K562 (cell line): ENCODE measurements around the gene RNF41. TPM values are rescaled to one million over a fixed set of nuclear protein-coding genes. Genes with fewer than 3 reads are reported as not detected.

Source experiments
- ATAC-seq: fragments of 200-7000 bp; cut with Tn5 transposase; 3 replicates; pipeline ENCODE4 v1.9.1; 2020; ENCODE audit warnings: moderate library complexity
- BruUV-seq: library from RNA; stranded (reverse); fragments of 400-500 nt; replicated peaks from 2 replicates; lab custom pipeline; 2021; lab: Mats Ljungman, UMichigan
- CTCF ChIA-PET: fragments of 300-600 bp; formaldehyde crosslinking; extraction: SDS; loops from one replicate; lab custom pipeline; 2021; ENCODE audit warnings: low intra/inter-chr PET ratio; lab: Yijun Ruan, JAX
- POLR2A ChIA-PET: fragments of 300-600, 350-650 bp; sonication (Branson Sonifier 250); formaldehyde crosslinking; extraction: SDS; loops from one replicate; lab custom pipeline; 2021; ENCODE audit warnings: antibody characterized with exemption, inconsistent platforms; lab: Yijun Ruan, JAX
- DNase-seq, 4 experiments: peaks; one replicate each; pipeline versions ENCODE4 v3.0.0 to v3.0.0-alpha.2; 2011 to 2018; ENCODE audit warnings: low spot score in 3 of 4, mixed read lengths in 3 of 4; ENCODE audit errors: extremely low read depth in 1 of 4
- FAIRE-seq: peaks from 2 replicates; lab custom pipeline; 2011; peaks lifted over from hg19 to GRCh38; lab: Jason Lieb, UNC
- H2AFZ ChIP-seq: 2 replicates; pipeline ENCODE4 v1.6.0; 2011; ENCODE audit warnings: low read depth, low read length, control low read depth, inconsistent platforms
- H3K27ac ChIP-seq: fragments of 200-600 bp; 3 replicates; pipeline ENCODE4 v1.8.0; 2011; ENCODE audit warnings: low read depth, mild to moderate bottlenecking, control low read depth, inconsistent platforms, low read length, moderate library complexity, mixed read lengths; ENCODE audit errors: extremely low read depth
- H3K27me3 ChIP-seq, 2 experiments: fragments of 300-600 bp in 1 of 2; 2 replicates in 1 of 2; 3 replicates in 1 of 2; pipeline versions ENCODE4 v1.6.0 to v1.8.0; 2011; ENCODE audit warnings: inconsistent platforms in 2 of 2, low read length in 2 of 2, mild to moderate bottlenecking in 1 of 2, mixed read lengths in 1 of 2, moderate library complexity in 1 of 2; ENCODE audit not compliant: control insufficient read depth in 2 of 2, insufficient read depth in 2 of 2
- H3K36me3 ChIP-seq: fragments of 300-600 bp; 3 replicates; pipeline ENCODE4 v1.8.0; 2011; ENCODE audit warnings: mild to moderate bottlenecking, low read length, inconsistent platforms; ENCODE audit not compliant: control insufficient read depth, insufficient read depth
- H3K4me1 ChIP-seq, 2 experiments: fragments of 200-600 bp in 1 of 2; replicated peaks in 1 of 2; 2 replicates in 1 of 2; 3 replicates in 1 of 2; pipeline versions ENCODE4 v1.5.1 to v1.8.0; 2011; ENCODE audit warnings: inconsistent platforms in 2 of 2, low read length in 2 of 2, mild to moderate bottlenecking in 1 of 2, mixed read lengths in 1 of 2, moderate library complexity in 1 of 2; ENCODE audit not compliant: control insufficient read depth in 2 of 2, insufficient read depth in 2 of 2
- H3K4me2 ChIP-seq: 2 replicates; pipeline ENCODE4 v1.6.1; 2011; ENCODE audit warnings: low read length, control low read depth, inconsistent platforms, mixed read lengths; ENCODE audit not compliant: insufficient read depth
- H3K4me3 ChIP-seq: fragments of 200-600 bp; sonication (generic), shearing (Covaris generic); 2 replicates; pipeline ENCODE4 v1.5.1; 2016; ENCODE audit warnings: control low read depth, inconsistent platforms
- H3K79me2 ChIP-seq: fragments of 200-600 bp; 3 replicates; pipeline ENCODE4 v1.8.0; 2011; ENCODE audit warnings: low read length, inconsistent platforms; ENCODE audit not compliant: control insufficient read depth, insufficient read depth
- H3K9ac ChIP-seq, 2 experiments: 2 replicates each; pipeline versions ENCODE4 v1.6.0 to v1.6.1; 2011; ENCODE audit warnings: low read depth in 2 of 2, low read length in 2 of 2, control low read depth in 1 of 2, inconsistent platforms in 1 of 2, mild to moderate bottlenecking in 1 of 2, mixed read lengths in 1 of 2; ENCODE audit not compliant: insufficient read depth in 1 of 2
- H3K9me1 ChIP-seq: one replicate; pipeline ENCODE4 v1.6.0; 2011; ENCODE audit warnings: inconsistent platforms, mild to moderate bottlenecking, low read length, moderate library complexity; ENCODE audit not compliant: control insufficient read depth, insufficient read depth
- H3K9me3 ChIP-seq: replicated peaks from 2 replicates; pipeline ENCODE4 v1.5.1; 2011; ENCODE audit warnings: low read depth, low read length, inconsistent platforms; ENCODE audit not compliant: control insufficient read depth, insufficient read depth
- H4K20me1 ChIP-seq: replicated peaks from 2 replicates; pipeline ENCODE4 v1.6.1; 2011; ENCODE audit warnings: low read length, inconsistent platforms, mixed read lengths; ENCODE audit not compliant: control insufficient read depth, insufficient read depth
- CHD1 ChIP-seq: fragments of 200-600 bp; sonication (generic); IDR thresholded peaks from one replicate; pipeline ENCODE4 v1.6.1; 2012; ENCODE audit warnings: mild to moderate bottlenecking, moderate library complexity, low read length, inconsistent platforms
- CREBBP ChIP-seq: IDR thresholded peaks from one replicate; pipeline ENCODE4 v1.6.1; 2012; ENCODE audit warnings: low read depth, mild to moderate bottlenecking, control low read depth, inconsistent platforms, low read length
- E2F4 ChIP-seq: sonication (generic); formaldehyde crosslinking; IDR thresholded peaks from 2 replicates; pipeline ENCODE4 v1.8.0; 2022; ENCODE audit warnings: mild to moderate bottlenecking, low read depth, missing genetic modification reagents
- FOSL1 ChIP-seq: fragments of 200-800 bp; sonication (Bioruptor generic); conservative IDR thresholded peaks from 2 replicates; pipeline ENCODE4 v1.6.1; 2016; ENCODE audit warnings: missing genetic modification characterization, missing compliant biosample characterization
- HDAC1 ChIP-seq, 2 experiments: fragments of 450-650 bp; IDR thresholded peaks; 2 replicates each; pipeline ENCODE4 v1.6.1; 2016 to 2017; ENCODE audit warnings: inconsistent platforms in 1 of 2, mild to moderate bottlenecking in 1 of 2, moderate library complexity in 1 of 2
- MYNN ChIP-seq, 2 experiments: sonication (generic); formaldehyde crosslinking in 1 of 2; IDR thresholded peaks; 2 replicates each; pipeline versions ENCODE4 v1.5.0 to v1.6.1; 2016 to 2020; ENCODE audit warnings: antibody characterized with exemption in 1 of 2, missing genetic modification reagents in 1 of 2
- PREB ChIP-seq: sonication (generic); formaldehyde crosslinking; IDR thresholded peaks from 2 replicates; pipeline ENCODE4 v1.8.1; 2023; ENCODE audit warnings: mild to moderate bottlenecking, missing genetic modification reagents
- TAF1 ChIP-seq: IDR thresholded peaks from 2 replicates; pipeline ENCODE4 v1.6.1; 2011; ENCODE audit warnings: mild to moderate bottlenecking, low read length, moderate library complexity; ENCODE audit not compliant: insufficient read depth, control insufficient read depth, severe bottlenecking; ENCODE audit errors: extremely low read depth
- ZFP30 ChIP-seq: fragments of 250-450 bp; sonication (Bioruptor Pico); IDR thresholded peaks from 2 replicates; pipeline ENCODE4 v1.8.0; 2022; ENCODE audit warnings: moderate library complexity, mild to moderate bottlenecking, inconsistent platforms, borderline replicate concordance
- ZNF253 ChIP-seq: fragments of 250-450 bp; sonication (Bioruptor Pico); conservative IDR thresholded peaks from 2 replicates; pipeline ENCODE4 v1.6.1; 2021; ENCODE audit warnings: mild to moderate bottlenecking
- ZNF316 ChIP-seq: fragments of 450-650 bp; IDR thresholded peaks from 2 replicates; pipeline ENCODE4 v1.6.1; 2016
- ZNF511 ChIP-seq: sonication (generic); formaldehyde crosslinking; IDR thresholded peaks from 2 replicates; pipeline ENCODE4 v1.8.0; 2022; ENCODE audit warnings: mild to moderate bottlenecking, missing genetic modification reagents
- WGBS: fragments of 100-300 bp; shearing (Covaris generic); methylation state at CpG from one replicate; pipeline ENCODE4 v1.1.6; 2016; ENCODE audit warnings: low coverage, mixed read lengths; ENCODE audit not compliant: insufficient coverage; ENCODE audit errors: missing lambda C conversion rate; 5-methylcytosine and 5-hydroxymethylcytosine counted together
- in situ Hi-C: fragments of 300-500 bp; cut with MboI; formaldehyde crosslinking; loops from 4 replicates; pipeline ENCODE4 v1.15.0; 2018; ENCODE audit warnings: inconsistent platforms, mixed read lengths
- intact Hi-C: fragments of 100-400 bp; cut with micrococcal nuclease; formaldehyde crosslinking; loops from 2 replicates; pipeline ENCODE4 v1.14.2; 2022
- polyA plus RNA-seq, 8 experiments: library from polyadenylated mRNA; depleted of rRNA in 4 of 8; stranded (reverse) in 5 of 8; unstranded in 3 of 8; fragments of >200 nt; fragmentation: Nextera tagmentation in 2 of 8; fragmentation: Illumina TruSeq in 1 of 8; extraction: Ambion mirVana in 2 of 8; extraction: Trizol in 1 of 8; gene quantifications; 2 replicates each; pipeline versions ENCODE4 v1.2.1 to v1.2.3, GENCODE V29; 2011 to 2014; ENCODE audit warnings: inconsistent platforms in 1 of 8, missing spikeins in 1 of 8
- total RNA-seq, 7 experiments: library from RNA; depleted of rRNA in 6 of 7; stranded (reverse); fragments of >200 nt in 6 of 7; fragmentation: Illumina TruSeq in 2 of 7; extraction: Trizol in 2 of 7; gene quantifications; 2 replicates each; pipeline versions ENCODE4 v1.2.1 to v1.2.3, GENCODE V29; 2011 to 2021; ENCODE audit warnings: low replicate concordance in 1 of 7

RNF41 gene
- total and polyA plus RNA-seq, 9 of the 15 experiments (the other 6 are each of a cell fraction or from before 2014, with no cell fraction given): 28.2 to 46.8 (median 33.8) TPM

- peaks cover 13 to 20% of the 10 kb centered on the region in 2 experiments; a peak in 4 of 5 replicates for H3K4me1 ChIP-seq
- no peaks in the 10 kb centered on the region for H3K9me3 ChIP-seq
- DNase-seq (no peak), ATAC-seq (no peak), FAIRE-seq (no peak)
- ChIA-PET CTCF (no interaction called here), POLR2A (interaction anchor here (1.2 kb wide), 1 partner anchor 10 kb away, joined by 3 read pairs; no protein-coding TSS in a partner anchor)
- H3K79me2 ChIP-seq: peaks cover 24% of the 10 kb centered on the region
- H3K9me1 ChIP-seq: no peaks in the 10 kb centered on the region
- H3K27ac ChIP-seq: no peak overlapping the region
- no peak for TF ChIP-seq CREBBP
- no peak for TF ChIP-seq ZNF511
- TF ChIP-seq TAF1: no peak
- intact Hi-C loops: loop anchor here (2.0 kb wide), 1 partner anchor 68 kb away; no protein-coding TSS in a partner anchor
- no peak overlapping the region for H3K9ac ChIP-seq
- 85% methylated on average over 7 of the region's 8 CpGs for WGBS
- in situ Hi-C loops: no loop called here
- H3K4me3 ChIP-seq: no peak overlapping the region
- no TSS peak for BruUV-seq
- H3K27me3 ChIP-seq: no peaks in the 10 kb centered on the region
- H3K4me2 ChIP-seq: no peak overlapping the region
- H4K20me1 ChIP-seq: peaks cover 6% of the 10 kb centered on the region
- peaks cover 18% of the 10 kb centered on the region; the same call in 2 of the 3 replicates for H3K36me3 ChIP-seq
- no peak overlapping the region for H2AFZ ChIP-seq
Measured at GRCh38 chr12:56260380-56260779, 38.7 kb upstream of the RNF41 start.

GRCh38 chr12:56258820-56259183, 37.1 kb upstream of the RNF41 start:
- FAIRE-seq (no peak), DNase-seq (no peak), ATAC-seq (no peak; the same call in none of the 3 replicates)
- Histone ChIP-seq H3K4me3 (peak overlapping the region; percentile 91), H3K4me1 (peaks cover 12 to 20% of the 10 kb centered on the region in 2 experiments; a peak in 4 of 5 replicates), H3K27ac (peak overlapping the region; percentile 84), H3K36me3 (peaks cover 33% of the 10 kb centered on the region; the same call in 2 of the 3 replicates), H3K4me2 (peak overlapping the region; percentile 97), H3K9ac (peak overlapping the region; percentile 85 to 95), H3K9me1 (no peaks in the 10 kb centered on the region), H3K27me3 (no peaks in the 10 kb centered on the region), H3K9me3 (no peaks in the 10 kb centered on the region), H3K79me2 (peaks cover 24% of the 10 kb centered on the region), H2AFZ (peak overlapping the region; percentile 98), H4K20me1 (peaks cover 6% of the 10 kb centered on the region)
- intact Hi-C loops: loop anchor here (2.0 kb wide), 2 partner anchors 34 to 140 kb away; partner anchors contain the start of genes NABP2 and ZC3H10
- POLR2A ChIA-PET: interaction anchor here (0.6 to 1.5 kb wide), 6 partner anchors 11 to 222 kb away, joined by 3 to 4 read pairs (median 4); no protein-coding TSS in a partner anchor
- CTCF ChIA-PET: interaction anchor here (0.8 to 2.4 kb wide), 4 partner anchors 35 to 140 kb away, joined by 3 to 11 read pairs (median 5); partner anchors contain the start of gene SMARCC2
- in situ Hi-C loops: loop anchor here (5.0 kb wide), 1 partner anchor 67 kb away; no protein-coding TSS in a partner anchor
- no TSS peak for BruUV-seq
- WGBS: 24% methylated on average over 8 of the region's 9 CpGs
- TF ChIP-seq CHD1: no peak
- 0 out of 2 replicates have a peak, but pooled peaks have one; percentile 35 for TF ChIP-seq PREB (CRISPR knock-in tag)
- TF ChIP-seq ZNF253: no peak
- no peak for TF ChIP-seq MYNN (IDR thresholded peaks at IDR 0.05)
- no peak for TF ChIP-seq MYNN (CRISPR knock-in tag; IDR thresholded peaks at IDR 0.05)
- no peak for TF ChIP-seq E2F4 (CRISPR knock-in tag)
- TF ChIP-seq ZFP30 (CRISPR knock-in tag): no peak
- TF ChIP-seq FOSL1: 0 out of 2 replicates have a peak, but pooled peaks have one; percentile 2
- TF ChIP-seq ZNF316: no peak
- 0 out of 4 replicates have a peak, but pooled peaks of 1 of the 2 experiments have one; percentile 22 for TF ChIP-seq HDAC1 (IDR thresholded peaks at IDR 0.05)
